SK-N-MC (cell line): Measurements from ENCODE around the gene MYO1D.

Experiments used
- EZH2 ChIP-seq: fragments of 200-600 bp; sonication (generic); IDR thresholded peaks from one replicate; pipeline ENCODE4 v1.6.1; 2017; ENCODE audit warnings: antibody characterized with exemption
- FOXP2 ChIP-seq: optimal IDR thresholded peaks from 2 replicates; pipeline ENCODE3; 2011; ENCODE audit warnings: mild to moderate bottlenecking, moderate library complexity; ENCODE audit not compliant: insufficient read depth; ENCODE audit errors: extremely low read length, control extremely low read depth
- POLR2AphosphoS5 ChIP-seq: IDR thresholded peaks from 2 replicates; pipeline ENCODE4 v1.6.1; 2012; ENCODE audit warnings: mild to moderate bottlenecking, low read depth, low read length, borderline replicate concordance

DNA sequence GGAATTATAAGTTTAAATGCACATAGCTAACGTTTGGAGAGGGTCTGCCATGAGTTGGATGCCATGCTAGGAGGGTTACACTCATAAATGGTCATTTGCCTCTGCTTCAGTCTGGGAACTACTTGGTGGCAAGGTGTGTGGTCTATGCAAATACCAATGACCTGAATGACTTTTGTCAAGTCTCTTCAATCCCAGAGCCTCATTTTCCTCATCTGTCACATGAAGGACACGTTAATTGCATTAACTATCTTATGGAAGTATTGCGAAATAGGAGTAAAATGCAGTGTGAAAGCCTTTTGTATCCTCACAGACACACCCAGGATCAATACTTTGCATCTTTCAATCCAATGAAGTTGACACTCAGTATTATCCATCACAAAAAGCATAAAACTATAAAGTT is 327.4 kb downstream of the MYO1D start:
- TF ChIP-seq POLR2AphosphoS5 (no peak), EZH2 (no peak), FOXP2 (no peak)
